GM12878 (cell line): Measurements from ENCODE around the gene TJP1.

Experiments used
- BHLHE40 ChIP-seq, 2 experiments: fragments of 450-650 bp in 1 of 2; IDR thresholded peaks; 2 replicates each; pipeline ENCODE4 v1.6.1; 2011 to 2017; ENCODE audit warnings: low read depth in 2 of 2, borderline replicate concordance in 1 of 2, improper control_type of control experiment in 1 of 2, low read length in 1 of 2, mild to moderate bottlenecking in 1 of 2
- CHD1 ChIP-seq: IDR thresholded peaks from 2 replicates; pipeline ENCODE4 v1.6.1; 2012; ENCODE audit warnings: low read depth, low read length, improper control_type of control experiment
- CHD4 ChIP-seq: fragments of 200-600 bp; sonication (generic); IDR thresholded peaks from 2 replicates; pipeline ENCODE4 v1.6.1; 2016; ENCODE audit warnings: mild to moderate bottlenecking
- JUND ChIP-seq: IDR thresholded peaks from 2 replicates; pipeline ENCODE4 v1.6.1; 2012; ENCODE audit warnings: low read depth, mild to moderate bottlenecking, low read length, improper control_type of control experiment, moderate library complexity
- MYC ChIP-seq: IDR thresholded peaks from 2 replicates; pipeline ENCODE4 v1.6.1; 2011; ENCODE audit warnings: mild to moderate bottlenecking, low read length, moderate library complexity, inconsistent platforms; ENCODE audit not compliant: insufficient read depth, insufficient replicate concordance, insufficient read length, severe bottlenecking
- SMC3 ChIP-seq: IDR thresholded peaks from 2 replicates; pipeline ENCODE4 v1.6.1; 2011; ENCODE audit warnings: low read length, improper control_type of control experiment, borderline replicate concordance
- TF ChIP-seq, protein P1 (sequence below), 3 experiments: IDR thresholded peaks in 2 of 3; conservative IDR thresholded peaks in 1 of 3; 2 replicates each; pipeline ENCODE4 v1.5.1; 2011; ENCODE audit warnings: low read depth in 3 of 3, low read length in 3 of 3, mild to moderate bottlenecking in 3 of 3, control low read depth in 2 of 3, moderate library complexity in 2 of 3, inconsistent platforms in 1 of 3, mixed read lengths in 1 of 3; ENCODE audit not compliant: control insufficient read depth in 2 of 3, insufficient read depth in 1 of 3; ENCODE audit errors: extremely low read depth in 1 of 3
- TF ChIP-seq, protein P2 (sequence below): fragments of 450-650 bp; conservative IDR thresholded peaks from 2 replicates; pipeline ENCODE4 v1.6.1; 2017; ENCODE audit warnings: mild to moderate bottlenecking, moderate library complexity

- TF ChIP-seq, protein P1, sequence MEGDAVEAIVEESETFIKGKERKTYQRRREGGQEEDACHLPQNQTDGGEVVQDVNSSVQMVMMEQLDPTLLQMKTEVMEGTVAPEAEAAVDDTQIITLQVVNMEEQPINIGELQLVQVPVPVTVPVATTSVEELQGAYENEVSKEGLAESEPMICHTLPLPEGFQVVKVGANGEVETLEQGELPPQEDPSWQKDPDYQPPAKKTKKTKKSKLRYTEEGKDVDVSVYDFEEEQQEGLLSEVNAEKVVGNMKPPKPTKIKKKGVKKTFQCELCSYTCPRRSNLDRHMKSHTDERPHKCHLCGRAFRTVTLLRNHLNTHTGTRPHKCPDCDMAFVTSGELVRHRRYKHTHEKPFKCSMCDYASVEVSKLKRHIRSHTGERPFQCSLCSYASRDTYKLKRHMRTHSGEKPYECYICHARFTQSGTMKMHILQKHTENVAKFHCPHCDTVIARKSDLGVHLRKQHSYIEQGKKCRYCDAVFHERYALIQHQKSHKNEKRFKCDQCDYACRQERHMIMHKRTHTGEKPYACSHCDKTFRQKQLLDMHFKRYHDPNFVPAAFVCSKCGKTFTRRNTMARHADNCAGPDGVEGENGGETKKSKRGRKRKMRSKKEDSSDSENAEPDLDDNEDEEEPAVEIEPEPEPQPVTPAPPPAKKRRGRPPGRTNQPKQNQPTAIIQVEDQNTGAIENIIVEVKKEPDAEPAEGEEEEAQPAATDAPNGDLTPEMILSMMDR (IDR thresholded peaks at IDR 0.05 in 2 of 3, conservative IDR thresholded peaks at IDR 0.05 in 1 of 3; ENCODE audit: control insufficient read depth in 2 of 3, extremely low read depth in 1 of 3, insufficient read depth in 1 of 3, low read depth in 3 of 3, low read length in 3 of 3): no peak
- TF ChIP-seq SMC3 (no peak), MYC (no peak), CHD1 (no peak), JUND (no peak), BHLHE40 (IDR thresholded peaks at IDR 0.05; ENCODE audit: borderline replicate concordance in 1 of 2, low read depth in 2 of 2, low read length in 1 of 2) (no peak), CHD4 (no peak)
- TF ChIP-seq, protein P2, sequence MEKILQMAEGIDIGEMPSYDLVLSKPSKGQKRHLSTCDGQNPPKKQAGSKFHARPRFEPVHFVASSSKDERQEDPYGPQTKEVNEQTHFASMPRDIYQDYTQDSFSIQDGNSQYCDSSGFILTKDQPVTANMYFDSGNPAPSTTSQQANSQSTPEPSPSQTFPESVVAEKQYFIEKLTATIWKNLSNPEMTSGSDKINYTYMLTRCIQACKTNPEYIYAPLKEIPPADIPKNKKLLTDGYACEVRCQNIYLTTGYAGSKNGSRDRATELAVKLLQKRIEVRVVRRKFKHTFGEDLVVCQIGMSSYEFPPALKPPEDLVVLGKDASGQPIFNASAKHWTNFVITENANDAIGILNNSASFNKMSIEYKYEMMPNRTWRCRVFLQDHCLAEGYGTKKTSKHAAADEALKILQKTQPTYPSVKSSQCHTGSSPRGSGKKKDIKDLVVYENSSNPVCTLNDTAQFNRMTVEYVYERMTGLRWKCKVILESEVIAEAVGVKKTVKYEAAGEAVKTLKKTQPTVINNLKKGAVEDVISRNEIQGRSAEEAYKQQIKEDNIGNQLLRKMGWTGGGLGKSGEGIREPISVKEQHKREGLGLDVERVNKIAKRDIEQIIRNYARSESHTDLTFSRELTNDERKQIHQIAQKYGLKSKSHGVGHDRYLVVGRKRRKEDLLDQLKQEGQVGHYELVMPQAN: no peak
Observed at GRCh38 chr15:29818141-29818540, 4.1 kb downstream of the TJP1 start.
